AG04450 (cell line): ENCODE measurements around the gene EGLN3. TPM values are rescaled to one million over a fixed set of nuclear protein-coding genes. Genes with fewer than 3 reads are reported as not detected.

Source experiments
- CTCF ChIA-PET: fragments of 300-600, 350-600 bp; formaldehyde crosslinking; extraction: SDS; loops from one replicate; lab custom pipeline; 2022; ENCODE audit warnings: antibody characterized with exemption, inconsistent platforms; lab: Charles Lee
- POLR2A ChIA-PET: fragments of 350-600 bp; formaldehyde crosslinking; extraction: SDS; loops from one replicate; lab custom pipeline; 2021; ENCODE audit warnings: antibody characterized with exemption, inconsistent platforms; lab: Yijun Ruan, JAX
- DNase-seq: peaks from one replicate; pipeline ENCODE4 v3.0.0-alpha.2; 2011; ENCODE audit warnings: low read depth, low spot score
- H3K27ac ChIP-seq: one replicate; pipeline ENCODE4 v1.5.1; 2012; ENCODE audit warnings: low read depth, low read length, control low read depth
- H3K27me3 ChIP-seq: one replicate; pipeline ENCODE4 v1.6.0; 2012; ENCODE audit warnings: low read length; ENCODE audit not compliant: control insufficient read depth, insufficient read depth
- H3K4me3 ChIP-seq: 2 replicates; pipeline ENCODE4 v1.5.1; 2011; ENCODE audit warnings: mild to moderate bottlenecking, low read depth, low read length, control low read depth
- H3K9me3 ChIP-seq: 2 replicates; pipeline ENCODE4 v1.5.1; 2012; ENCODE audit warnings: low read length; ENCODE audit not compliant: control insufficient read depth, insufficient read depth
- polyA plus RNA-seq: library from polyadenylated mRNA; depleted of rRNA; stranded (reverse); fragments of >200 nt; gene quantifications from 2 replicates; pipeline ENCODE4 v1.2.3, GENCODE V29; 2011
- TF ChIP-seq, protein P1 (sequence below): IDR thresholded peaks from 2 replicates; pipeline ENCODE4 v1.5.1; 2011; ENCODE audit warnings: low read depth, low read length, control low read depth, inconsistent platforms

EGLN3 gene
- polyA plus RNA-seq, 1 experiment = 0.04 TPM

DNA sequence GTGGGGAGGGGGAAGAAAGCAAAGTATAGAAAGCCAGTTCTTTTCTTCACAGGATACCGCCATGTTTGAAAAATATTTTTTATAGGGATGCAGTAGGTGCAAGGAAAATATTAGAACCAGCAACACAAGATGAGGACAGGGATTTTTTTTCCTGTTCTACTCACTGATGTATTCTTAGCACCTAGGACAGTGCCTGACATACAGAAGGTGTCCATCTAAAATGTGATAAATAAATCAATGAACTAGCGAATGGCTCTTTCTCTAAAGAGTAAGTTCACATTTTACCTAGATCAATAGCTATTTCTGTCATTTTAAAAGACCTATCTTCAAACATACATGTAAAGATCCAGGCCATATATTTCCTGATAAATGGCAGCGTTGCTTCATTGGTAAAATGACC, 18.8 kb downstream of the EGLN3 start:
- no peaks in the 10 kb centered on the region for H3K27me3 ChIP-seq
- no peak for DNase-seq
- no peak overlapping the region for H3K4me3 ChIP-seq
- TF ChIP-seq, protein P1, sequence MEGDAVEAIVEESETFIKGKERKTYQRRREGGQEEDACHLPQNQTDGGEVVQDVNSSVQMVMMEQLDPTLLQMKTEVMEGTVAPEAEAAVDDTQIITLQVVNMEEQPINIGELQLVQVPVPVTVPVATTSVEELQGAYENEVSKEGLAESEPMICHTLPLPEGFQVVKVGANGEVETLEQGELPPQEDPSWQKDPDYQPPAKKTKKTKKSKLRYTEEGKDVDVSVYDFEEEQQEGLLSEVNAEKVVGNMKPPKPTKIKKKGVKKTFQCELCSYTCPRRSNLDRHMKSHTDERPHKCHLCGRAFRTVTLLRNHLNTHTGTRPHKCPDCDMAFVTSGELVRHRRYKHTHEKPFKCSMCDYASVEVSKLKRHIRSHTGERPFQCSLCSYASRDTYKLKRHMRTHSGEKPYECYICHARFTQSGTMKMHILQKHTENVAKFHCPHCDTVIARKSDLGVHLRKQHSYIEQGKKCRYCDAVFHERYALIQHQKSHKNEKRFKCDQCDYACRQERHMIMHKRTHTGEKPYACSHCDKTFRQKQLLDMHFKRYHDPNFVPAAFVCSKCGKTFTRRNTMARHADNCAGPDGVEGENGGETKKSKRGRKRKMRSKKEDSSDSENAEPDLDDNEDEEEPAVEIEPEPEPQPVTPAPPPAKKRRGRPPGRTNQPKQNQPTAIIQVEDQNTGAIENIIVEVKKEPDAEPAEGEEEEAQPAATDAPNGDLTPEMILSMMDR = no peak
- no peaks in the 10 kb centered on the region for H3K9me3 ChIP-seq
- ChIA-PET POLR2A (no interaction called here), CTCF (no interaction called here)
- H3K27ac ChIP-seq = no peak overlapping the region

DNA sequence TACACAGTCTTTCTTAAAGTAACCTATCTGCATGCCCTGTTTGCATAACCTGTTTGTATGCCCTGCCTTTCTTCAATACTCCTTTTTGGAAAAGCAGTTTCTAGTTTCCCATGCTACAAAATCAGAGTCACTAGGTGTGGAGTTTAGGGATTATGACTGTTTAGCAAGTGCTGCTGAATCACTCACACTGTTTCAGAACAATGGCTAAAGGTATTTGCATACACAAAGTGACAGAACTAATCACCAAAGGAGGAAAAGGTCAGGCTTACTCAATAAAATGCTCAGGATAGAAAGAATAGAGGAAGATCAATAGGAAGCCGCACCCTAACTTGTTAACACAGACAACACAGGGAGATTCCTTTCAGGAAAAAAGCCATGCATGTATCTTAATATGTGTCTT, 19.4 kb downstream of the EGLN3 start:
- Histone ChIP-seq H3K4me3 (no peak overlapping the region), H3K27me3 (no peaks in the 10 kb centered on the region), H3K9me3 (no peaks in the 10 kb centered on the region), H3K27ac (no peak overlapping the region)
- ChIA-PET CTCF (no interaction called here), POLR2A (no interaction called here)
- DNase-seq = no peak
- TF ChIP-seq, protein P1 = no peak

DNA sequence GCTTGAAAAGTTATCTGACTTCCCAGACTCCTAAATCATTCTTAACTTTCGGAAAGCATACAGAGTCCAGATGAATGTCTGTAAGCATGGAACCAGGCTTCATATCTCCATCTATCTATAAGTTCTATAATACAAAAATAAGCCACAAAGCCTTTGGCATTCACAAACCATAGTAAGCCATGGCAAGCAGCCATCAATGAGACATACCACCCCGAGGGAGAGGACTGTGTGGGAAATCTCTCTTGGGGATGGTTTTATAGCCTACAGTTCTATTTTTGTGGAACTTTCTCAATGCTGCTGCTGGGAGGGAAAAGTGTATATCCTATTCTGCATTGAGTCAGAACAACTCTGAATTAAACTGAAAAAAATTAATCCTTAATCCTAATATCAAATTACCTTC, 20.4 kb downstream of the EGLN3 start:
- POLR2A ChIA-PET = no interaction called here

DNA sequence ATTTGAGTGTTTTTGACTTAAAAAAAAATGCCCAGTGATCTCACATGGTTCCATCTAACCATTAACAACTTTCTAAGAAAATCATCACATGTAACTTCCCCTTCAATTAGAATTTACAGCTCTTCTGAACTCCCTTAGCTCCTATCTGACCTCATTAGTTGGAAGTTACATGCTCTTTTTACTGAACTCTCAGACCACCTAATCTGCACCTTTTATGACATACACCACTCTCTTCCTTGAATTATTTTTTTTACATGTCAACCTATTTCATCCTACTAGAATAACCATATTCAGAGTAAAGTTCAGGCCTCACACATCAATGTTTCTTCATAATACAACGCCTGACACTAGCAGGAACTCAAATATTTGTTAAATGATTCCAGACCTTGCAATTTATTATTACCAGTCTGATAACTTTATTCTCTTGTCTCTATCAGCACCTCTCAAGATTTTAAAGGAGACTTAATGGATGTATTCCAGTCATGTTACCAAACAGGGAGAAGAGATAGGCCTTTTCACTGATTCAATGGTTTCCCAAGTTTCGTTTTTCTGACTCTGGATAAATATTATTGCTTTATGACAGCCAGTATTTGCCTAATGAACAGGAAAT, 21.0 kb downstream of the EGLN3 start:
- ChIA-PET CTCF (no interaction called here), POLR2A (no interaction called here)
- Histone ChIP-seq H3K9me3 (no peaks in the 10 kb centered on the region), H3K27ac (no peak overlapping the region), H3K27me3 (no peaks in the 10 kb centered on the region), H3K4me3 (no peak overlapping the region)
- TF ChIP-seq, protein P1 = no peak
- no peak for DNase-seq

More for the DNA sequence above, 20.4 kb downstream of the EGLN3 start:
- TF ChIP-seq, protein P1 = no peak
- CTCF ChIA-PET = no interaction called here
- H3K27ac ChIP-seq = no peak overlapping the region
- H3K4me3 ChIP-seq = no peak overlapping the region
- H3K9me3 ChIP-seq = no peaks in the 10 kb centered on the region
- no peak for DNase-seq
- H3K27me3 ChIP-seq = no peaks in the 10 kb centered on the region

DNA sequence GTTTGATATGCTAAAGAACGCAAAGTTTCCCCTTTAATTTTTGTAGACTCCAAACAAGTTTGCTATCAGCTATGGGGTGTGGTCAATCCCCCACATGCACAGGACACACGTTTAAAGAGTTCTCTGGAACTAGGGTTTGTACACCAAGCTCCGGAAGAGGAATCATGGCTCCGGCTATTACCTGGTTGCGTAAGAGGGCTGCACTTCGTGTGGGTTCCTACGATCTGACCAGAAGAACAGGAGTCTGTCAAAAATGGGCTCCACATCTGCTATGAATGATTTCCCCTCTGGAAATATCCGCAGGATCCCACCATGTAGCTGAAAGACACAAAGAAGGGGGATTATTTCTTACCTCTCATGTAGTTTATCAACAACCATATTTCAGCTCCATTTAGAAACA, 22.0 kb downstream of the EGLN3 start:
- Histone ChIP-seq H3K27ac (no peak overlapping the region), H3K27me3 (no peaks in the 10 kb centered on the region), H3K9me3 (no peaks in the 10 kb centered on the region), H3K4me3 (no peak overlapping the region)
- POLR2A ChIA-PET = no interaction called here
- no peak for DNase-seq
- CTCF ChIA-PET = no interaction called here
- TF ChIP-seq, protein P1 = no peak
